GM12878 (cell line): ENCODE results near the gene OXCT1. TPM values are rescaled to one million over a fixed set of nuclear protein-coding genes. Genes with fewer than 3 reads are reported as not detected.

Source experiments
- ATAC-seq: fragments of 200-7000 bp; cut with Tn5 transposase; 3 replicates; pipeline ENCODE4 v1.9.1; 2020; ENCODE audit warnings: mild to moderate bottlenecking, moderate library complexity
- BruUV-seq: library from RNA; stranded (reverse); fragments of 400-500 nt; replicated peaks from 2 replicates; lab custom pipeline; 2021; lab: Mats Ljungman, UMichigan
- CTCF ChIA-PET: fragments of 300-600 bp; sonication (Branson Sonifier 250); formaldehyde crosslinking; extraction: SDS; loops from one replicate; lab custom pipeline; 2021; ENCODE audit warnings: inconsistent platforms; lab: Yijun Ruan, JAX
- POLR2A ChIA-PET: fragments of 350-600 bp; formaldehyde crosslinking; extraction: SDS; loops from one replicate; lab custom pipeline; 2021; ENCODE audit warnings: inconsistent platforms; lab: Charles Lee
- RAD21 ChIA-PET: fragments of 300-600 bp; sonication (Branson Sonifier 250); formaldehyde crosslinking; loops from one replicate; lab custom pipeline; 2023; ENCODE audit warnings: antibody characterized with exemption; ENCODE audit not compliant: unreplicated experiment; lab: Charles Lee
- SMC1A ChIA-PET: fragments of 300-600 bp; sonication (Branson Sonifier 250); formaldehyde crosslinking; loops from one replicate; lab custom pipeline; 2023; ENCODE audit not compliant: unreplicated experiment, uncharacterized antibody; lab: Charles Lee
- DNase-seq: peaks from one replicate; pipeline ENCODE4 v3.0.0-alpha.2; 2011; ENCODE audit warnings: low read depth, low spot score
- FAIRE-seq: peaks from 3 replicates; lab custom pipeline; 2011; peaks lifted over from hg19 to GRCh38; lab: Jason Lieb, UNC
- H2AFZ ChIP-seq: 2 replicates; pipeline ENCODE4 v1.6.0; 2011; ENCODE audit warnings: low read depth, low read length, control low read depth; ENCODE audit not compliant: control insufficient read depth
- H3K27ac ChIP-seq: 2 replicates; pipeline ENCODE4 v1.5.1; 2011; ENCODE audit warnings: control low read depth; ENCODE audit not compliant: control insufficient read depth, insufficient read depth
- H3K27me3 ChIP-seq, 2 experiments: replicated peaks in 1 of 2; 2 replicates each; pipeline versions ENCODE4 v1.6.0 to v1.6.1; 2011; ENCODE audit warnings: low read length in 1 of 2; ENCODE audit not compliant: control insufficient read depth in 2 of 2, insufficient read depth in 2 of 2
- H3K36me3 ChIP-seq, 2 experiments: 2 replicates each; pipeline ENCODE4 v1.5.1; 2011; ENCODE audit warnings: low read length in 1 of 2; ENCODE audit not compliant: control insufficient read depth in 2 of 2, insufficient read depth in 2 of 2
- H3K4me1 ChIP-seq: 2 replicates; pipeline ENCODE4 v1.6.1; 2011; ENCODE audit warnings: mild to moderate bottlenecking, low read length, moderate library complexity, mixed read lengths; ENCODE audit not compliant: control insufficient read depth, insufficient read depth
- H3K4me2 ChIP-seq: 2 replicates; pipeline ENCODE4 v1.6.0; 2011; ENCODE audit warnings: control low read depth; ENCODE audit not compliant: control insufficient read depth, insufficient read depth
- H3K4me3 ChIP-seq: fragments of 200-600 bp; sonication (generic); 2 replicates; pipeline ENCODE4 v1.5.1; 2016
- H3K79me2 ChIP-seq: 2 replicates; pipeline ENCODE4 v1.6.0; 2011; ENCODE audit warnings: low read length; ENCODE audit not compliant: control insufficient read depth, insufficient read depth
- H3K9ac ChIP-seq: 2 replicates; pipeline ENCODE4 v1.8.0; 2011; ENCODE audit warnings: low read length, control low read depth, mixed read lengths; ENCODE audit not compliant: control insufficient read depth, insufficient read depth
- H3K9me3 ChIP-seq: replicated peaks from 3 replicates; pipeline ENCODE4 v1.5.1; 2011; ENCODE audit warnings: mild to moderate bottlenecking, low read length; ENCODE audit not compliant: control insufficient read depth, insufficient read depth
- H4K20me1 ChIP-seq: 2 replicates; pipeline ENCODE4 v1.6.0; 2011; ENCODE audit not compliant: control insufficient read depth, insufficient read depth
- BCLAF1 ChIP-seq: fragments of 450-650 bp; IDR thresholded peaks from 2 replicates; pipeline ENCODE4 v1.6.1; 2017; ENCODE audit warnings: antibody characterized with exemption, mild to moderate bottlenecking, moderate library complexity
- BMI1 ChIP-seq: fragments of 450-650 bp; IDR thresholded peaks from 2 replicates; pipeline ENCODE4 v1.6.1; 2016; ENCODE audit warnings: mild to moderate bottlenecking, moderate library complexity, borderline replicate concordance
- CHD4 ChIP-seq: fragments of 200-600 bp; sonication (generic); IDR thresholded peaks from 2 replicates; pipeline ENCODE4 v1.6.1; 2016; ENCODE audit warnings: mild to moderate bottlenecking
- EP300 ChIP-seq, 2 experiments: fragments of 150-350 bp in 1 of 2; IDR thresholded peaks; 2 replicates each; pipeline ENCODE4 v1.6.1; 2011 to 2012; ENCODE audit warnings: low read depth in 2 of 2, low read length in 2 of 2, borderline replicate concordance in 1 of 2, improper control_type of control experiment in 1 of 2, inconsistent platforms in 1 of 2; ENCODE audit not compliant: control insufficient read depth in 1 of 2
- KLF5 ChIP-seq: fragments of 450-650 bp; IDR thresholded peaks from 2 replicates; pipeline ENCODE4 v1.6.1; 2014; ENCODE audit warnings: mild to moderate bottlenecking; ENCODE audit not compliant: partially characterized antibody
- MTA3 ChIP-seq: IDR thresholded peaks from 2 replicates; pipeline ENCODE4 v1.6.1; 2012; ENCODE audit warnings: low read length, inconsistent platforms, borderline replicate concordance
- TCF3 ChIP-seq: IDR thresholded peaks from 2 replicates; pipeline ENCODE4 v1.6.1; 2012; ENCODE audit warnings: low read depth, mild to moderate bottlenecking, low read length, borderline replicate concordance; ENCODE audit not compliant: insufficient read depth
- ZZZ3 ChIP-seq: IDR thresholded peaks from 2 replicates; pipeline ENCODE4 v1.6.1; 2011; ENCODE audit warnings: low read depth; ENCODE audit not compliant: control insufficient read depth, insufficient read length
- WGBS: methylation state at CpG from one replicate; pipeline ENCODE4 v1.1.6; 2016; ENCODE audit warnings: low lambda C conversion rate; ENCODE audit not compliant: insufficient replicate concordance, insufficient coverage; ENCODE audit errors: missing lambda C conversion rate; 5-methylcytosine and 5-hydroxymethylcytosine counted together
- in situ Hi-C: fragments of 300-500 bp; cut with MboI; formaldehyde crosslinking; loops from 9 replicates; pipeline ENCODE4 v1.14.3; 2018; ENCODE audit warnings: mixed read lengths
- intact Hi-C: fragments of 100-400 bp; cut with micrococcal nuclease; formaldehyde crosslinking; loops from one replicate; pipeline ENCODE4 v1.14.2; 2022; ENCODE audit not compliant: unreplicated experiment
- polyA plus RNA-seq, 11 experiments: library from polyadenylated mRNA; depleted of rRNA in 4 of 11; unstranded in 6 of 11; stranded (reverse) in 5 of 11; fragments of >200 nt; fragmentation: Nextera tagmentation in 4 of 11; fragmentation: Illumina TruSeq in 1 of 11; extraction: Ambion mirVana in 4 of 11; extraction: Trizol in 1 of 11; gene quantifications; 1 replicate in 1 of 11; 2 replicates in 10 of 11; pipeline versions ENCODE4 v1.2.1 to v1.2.3, GENCODE V29; 2011 to 2016; ENCODE audit warnings: inconsistent platforms in 2 of 11, missing spikeins in 2 of 11, low read depth in 1 of 11
- total RNA-seq, 4 experiments: library from RNA; depleted of rRNA in 3 of 4; stranded (reverse); fragments of >200 nt in 3 of 4; fragmentation: Illumina TruSeq in 1 of 4; extraction: Trizol in 1 of 4; gene quantifications; 2 replicates each; pipeline versions ENCODE4 v1.2.1 to v1.2.3, GENCODE V29; 2013 to 2021

Gene OXCT1
- total and polyA plus RNA-seq, 10 of the 15 experiments (the other 5 are each of a cell fraction or from before 2014, with no cell fraction given): 46.9 to 103 (median 70.5) TPM

- Histone ChIP-seq H3K27ac (no peak overlapping the region), H3K79me2 (no peaks in the 10 kb centered on the region), H3K9ac (no peak overlapping the region), H3K4me2 (no peak overlapping the region), H4K20me1 (no peaks in the 10 kb centered on the region), H3K4me3 (no peak overlapping the region), H3K9me3 (no peaks in the 10 kb centered on the region; the same call in 2 of the 3 replicates), H3K27me3 (no peaks in the 10 kb centered on the region), H3K36me3 (no peaks in the 10 kb centered on the region), H3K4me1 (0 out of 2 replicates have a peak, but pooled peaks cover 6% of the 10 kb centered on the region), H2AFZ (no peak overlapping the region)
- CTCF ChIA-PET: no interaction called here
- in situ Hi-C loops: no loop called here
- TF ChIP-seq BMI1: no peak
- TF ChIP-seq BCLAF1: no peak
- no peak for TF ChIP-seq CHD4
- TF ChIP-seq TCF3: no peak
- TF ChIP-seq MTA3: no peak
- TF ChIP-seq KLF5: no peak
- TF ChIP-seq EP300 (IDR thresholded peaks at IDR 0.05; ENCODE audit: borderline replicate concordance in 1 of 2, control insufficient read depth in 1 of 2, low read depth in 2 of 2, low read length in 2 of 2): no peak
- TF ChIP-seq ZZZ3: no peak
- POLR2A ChIA-PET: no interaction called here
- SMC1A ChIA-PET: no interaction called here
- DNase-seq (no peak), FAIRE-seq (no peak), ATAC-seq (no peak)
- intact Hi-C loops: no loop called here
- 25% methylated on average over 2 of the region's 2 CpGs for WGBS
- BruUV-seq: no TSS peak
- RAD21 ChIA-PET: interaction anchor here (1.2 kb wide), 1 partner anchor 161 kb away, joined by 4 read pairs; no protein-coding TSS in a partner anchor
Measured at GRCh38 chr5:41896230-41896629, 26.0 kb upstream of the OXCT1 start.
